Thoracic aorta endothelial cell (primary cell): ENCODE results near the gene THRB. TPM values are rescaled to one million over a fixed set of nuclear protein-coding genes. Genes with fewer than 3 reads are reported as not detected.

Experiments used
- small RNA-seq: library from RNA; depleted of rRNA; stranded (forward); fragments of <200 nt; gene quantifications from one replicate; pipeline ENCODE3, GENCODE V24; 2012
- total RNA-seq: library from RNA; depleted of rRNA; stranded (reverse); fragments of >200 nt; gene quantifications from 2 replicates; pipeline ENCODE4 v1.2.3, GENCODE V29; 2012

The THRB gene
- total RNA-seq, result 0.13 and 0.93 TPM in 2 replicates

GRCh38 chr3:24494618-24495325 is at the start of gene THRB:
THRB (minus strand) TSS chr3:24494850.

Small RNA genes lying within 50 kb of the gene (small RNA-seq; reads per million reads assigned to genes)
- gene MIR4792, result not detected
